Transverse colon (tissue), 1 donor: ENCODE data around the gene SYT17.

Source experiments
- EP300 ChIP-seq: sonication (generic); formaldehyde crosslinking; IDR thresholded peaks from one replicate; pipeline ENCODE4 v1.6.1; 2017; ENCODE audit warnings: antibody characterized with exemption, low read depth
- POLR2A ChIP-seq: fragments of 450-650 bp; IDR thresholded peaks from one replicate; pipeline ENCODE4 v1.6.1; 2016; ENCODE audit warnings: antibody characterized with exemption, mild to moderate bottlenecking, moderate library complexity

GRCh38 chr16:19130385-19130784 lies 37.7 kb upstream of the SYT17 start:
- TF ChIP-seq EP300, result no peak
- TF ChIP-seq POLR2A, result no peak
